Endothelial cell of umbilical vein (primary cell): ENCODE results near the gene SUDS3. TPM values are rescaled to one million over a fixed set of nuclear protein-coding genes. Genes with fewer than 3 reads are reported as not detected.

Experiments used
- BruUV-seq: library from RNA; stranded (reverse); fragments of 400-500 nt; replicated peaks from 2 replicates; lab custom pipeline; 2021; lab: Mats Ljungman, UMichigan
- CTCF ChIA-PET: fragments of 300-600, 350-600 bp; sonication (Branson Sonifier 250); formaldehyde crosslinking; loops from one replicate; lab custom pipeline; 2021; ENCODE audit warnings: antibody characterized with exemption, inconsistent platforms; lab: Charles Lee
- POLR2A ChIA-PET: fragments of 300-600, 350-600 bp; sonication (Branson Sonifier 250); formaldehyde crosslinking; loops from one replicate; lab custom pipeline; 2021; ENCODE audit warnings: antibody characterized with exemption, inconsistent platforms; lab: Charles Lee
- DNase-seq: peaks from one replicate; pipeline ENCODE4 v3.0.0-alpha.2; 2011; ENCODE audit warnings: low read depth, low spot score
- FAIRE-seq: peaks from 2 replicates; lab custom pipeline; 2011; peaks lifted over from hg19 to GRCh38; lab: Jason Lieb, UNC
- H2AFZ ChIP-seq: 2 replicates; pipeline ENCODE4 v1.6.0; 2012; ENCODE audit warnings: low read depth, low read length, control low read depth, inconsistent platforms
- H3K27ac ChIP-seq: 2 replicates; pipeline ENCODE4 v1.5.1; 2011; ENCODE audit warnings: low read depth, mild to moderate bottlenecking, control low read depth, low read length, moderate library complexity; ENCODE audit not compliant: insufficient read depth
- H3K27me3 ChIP-seq, 2 experiments: 2 replicates each; pipeline versions ENCODE4 v1.6.0 to v1.6.1; 2011; ENCODE audit warnings: low read length in 2 of 2, mixed read lengths in 1 of 2; ENCODE audit not compliant: control insufficient read depth in 2 of 2, insufficient read depth in 2 of 2
- H3K36me3 ChIP-seq, 2 experiments: 2 replicates in 1 of 2; 3 replicates in 1 of 2; pipeline ENCODE4 v1.5.1; 2011; ENCODE audit warnings: low read length in 2 of 2, mild to moderate bottlenecking in 1 of 2, moderate library complexity in 1 of 2; ENCODE audit not compliant: control insufficient read depth in 2 of 2, insufficient read depth in 2 of 2; ENCODE audit errors: extremely low read depth in 1 of 2
- H3K4me1 ChIP-seq: 3 replicates; pipeline ENCODE4 v1.5.1; 2011; ENCODE audit warnings: mild to moderate bottlenecking, low read length; ENCODE audit not compliant: control insufficient read depth, insufficient read depth; ENCODE audit errors: extremely low read depth
- H3K4me2 ChIP-seq: 2 replicates; pipeline ENCODE4 v1.6.1; 2011; ENCODE audit warnings: low read length, control low read depth, mixed read lengths; ENCODE audit not compliant: insufficient read depth
- H3K4me3 ChIP-seq, 3 experiments: fragments of 200-600 bp in 1 of 3; sonication (generic), shearing (Covaris generic) in 1 of 3; replicated peaks in 1 of 3; 2 replicates each; pipeline ENCODE4 v1.5.1; 2011 to 2016; ENCODE audit warnings: control low read depth in 3 of 3, low read length in 3 of 3, mild to moderate bottlenecking in 2 of 3, inconsistent platforms in 1 of 3, low read depth in 1 of 3, moderate library complexity in 1 of 3; ENCODE audit not compliant: insufficient read depth in 1 of 3
- H3K79me2 ChIP-seq: 2 replicates; pipeline ENCODE4 v1.6.0; 2012; ENCODE audit warnings: low read length, inconsistent platforms; ENCODE audit not compliant: control insufficient read depth, insufficient read depth
- H3K9ac ChIP-seq: replicated peaks from 2 replicates; pipeline ENCODE3; 2011; ENCODE audit warnings: low read length, control low read depth; ENCODE audit not compliant: insufficient read depth; ENCODE audit errors: extremely low read depth
- H3K9me1 ChIP-seq: replicated peaks from 3 replicates; pipeline ENCODE4 v1.6.0; 2011; ENCODE audit warnings: mild to moderate bottlenecking, low read length; ENCODE audit not compliant: control insufficient read depth, insufficient read depth; ENCODE audit errors: extremely low read depth
- H3K9me3 ChIP-seq: replicated peaks from 2 replicates; pipeline ENCODE4 v1.5.1; 2012; ENCODE audit warnings: low read length, inconsistent platforms; ENCODE audit not compliant: control insufficient read depth, insufficient read depth
- H4K20me1 ChIP-seq: replicated peaks from 2 replicates; pipeline ENCODE3; 2011; ENCODE audit warnings: mild to moderate bottlenecking, low read length; ENCODE audit not compliant: control insufficient read depth, insufficient read depth; ENCODE audit errors: extremely low read depth
- CTCF ChIP-seq, 2 donors: IDR thresholded peaks; 1 replicate in 1 of 2; 2 replicates in 1 of 2; pipeline ENCODE4 v1.5.1; 2011; ENCODE audit warnings: low read length in 2 of 2, mild to moderate bottlenecking in 2 of 2, moderate library complexity in 2 of 2, control low read depth in 1 of 2, inconsistent platforms in 1 of 2, low read depth in 1 of 2; ENCODE audit not compliant: insufficient read depth in 1 of 2; ENCODE audit errors: extremely low read depth in 1 of 2
- EZH2 ChIP-seq: IDR thresholded peaks from 2 replicates; pipeline ENCODE4 v1.6.1; 2012; ENCODE audit warnings: borderline replicate concordance, low read depth, mild to moderate bottlenecking, moderate library complexity, low read length, inconsistent platforms; ENCODE audit not compliant: severe bottlenecking
- FOS ChIP-seq: IDR thresholded peaks from 2 replicates; pipeline ENCODE4 v1.6.1; 2011; ENCODE audit warnings: mild to moderate bottlenecking, low read length, moderate library complexity, borderline replicate concordance; ENCODE audit not compliant: insufficient read depth
- GATA2 ChIP-seq: IDR thresholded peaks from 2 replicates; pipeline ENCODE4 v1.7.0; 2011; ENCODE audit warnings: low read depth, mild to moderate bottlenecking, moderate library complexity, mixed read lengths, low read length; ENCODE audit not compliant: insufficient read length, insufficient read depth
- JUN ChIP-seq: IDR thresholded peaks from 2 replicates; pipeline ENCODE4 v1.6.1; 2011; ENCODE audit warnings: borderline replicate concordance, low read depth; ENCODE audit not compliant: insufficient read length, insufficient read depth
- MYC ChIP-seq: IDR thresholded peaks from one replicate; pipeline ENCODE4 v1.6.1; 2011; ENCODE audit warnings: mild to moderate bottlenecking, low read depth, low read length
- POLR2A ChIP-seq: IDR thresholded peaks from 2 replicates; pipeline ENCODE4 v1.6.1; 2012; ENCODE audit warnings: low read depth, mild to moderate bottlenecking, control low read depth, low read length
- POLR2AphosphoS5 ChIP-seq: IDR thresholded peaks from 2 replicates; pipeline ENCODE4 v1.6.1; 2012; ENCODE audit warnings: low read depth, mild to moderate bottlenecking, control low read depth, low read length, moderate library complexity; ENCODE audit not compliant: insufficient read depth
- dilution Hi-C: fragments of 300-500 bp; cut with MboI; formaldehyde crosslinking; loops from one replicate; pipeline ENCODE4 v1.15.0; 2019; ENCODE audit warnings: low sequenced_read_pairs; ENCODE audit not compliant: extremely low pct_ligation_motif_present
- intact Hi-C: fragments of 100-400 bp; cut with micrococcal nuclease; formaldehyde crosslinking; loops from one replicate; pipeline ENCODE4 v1.10.0; 2022
- polyA plus RNA-seq, 4 experiments: library from polyadenylated mRNA; depleted of rRNA in 3 of 4; stranded (reverse) in 3 of 4; unstranded in 1 of 4; fragments of >200 nt; gene quantifications; 2 replicates each; pipeline versions ENCODE4 v1.2.1 to v1.2.3, GENCODE V29; 2011 to 2012; ENCODE audit warnings: missing spikeins in 1 of 4
- total RNA-seq: library from RNA; stranded (reverse); gene quantifications from 2 replicates; pipeline ENCODE4 v1.2.3, GENCODE V29; 2021
- TF ChIP-seq, protein P1 (sequence below): IDR thresholded peaks from 2 replicates; pipeline ENCODE4 v1.6.1; 2011; ENCODE audit not compliant: insufficient read depth, insufficient read length

Gene SUDS3
- total and polyA plus RNA-seq, 2 donors (not counting 3 experiments of a cell fraction or from before 2014, with no cell fraction given), result 16.9 to 27.4 TPM

GRCh38 chr12:118327391-118327790 is 49.0 kb upstream of the SUDS3 start:
- POLR2A ChIA-PET, result no interaction called here
- TF ChIP-seq, protein P1, sequence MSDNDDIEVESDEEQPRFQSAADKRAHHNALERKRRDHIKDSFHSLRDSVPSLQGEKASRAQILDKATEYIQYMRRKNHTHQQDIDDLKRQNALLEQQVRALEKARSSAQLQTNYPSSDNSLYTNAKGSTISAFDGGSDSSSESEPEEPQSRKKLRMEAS, result no peak
- no peak for TF ChIP-seq EZH2

DNA sequence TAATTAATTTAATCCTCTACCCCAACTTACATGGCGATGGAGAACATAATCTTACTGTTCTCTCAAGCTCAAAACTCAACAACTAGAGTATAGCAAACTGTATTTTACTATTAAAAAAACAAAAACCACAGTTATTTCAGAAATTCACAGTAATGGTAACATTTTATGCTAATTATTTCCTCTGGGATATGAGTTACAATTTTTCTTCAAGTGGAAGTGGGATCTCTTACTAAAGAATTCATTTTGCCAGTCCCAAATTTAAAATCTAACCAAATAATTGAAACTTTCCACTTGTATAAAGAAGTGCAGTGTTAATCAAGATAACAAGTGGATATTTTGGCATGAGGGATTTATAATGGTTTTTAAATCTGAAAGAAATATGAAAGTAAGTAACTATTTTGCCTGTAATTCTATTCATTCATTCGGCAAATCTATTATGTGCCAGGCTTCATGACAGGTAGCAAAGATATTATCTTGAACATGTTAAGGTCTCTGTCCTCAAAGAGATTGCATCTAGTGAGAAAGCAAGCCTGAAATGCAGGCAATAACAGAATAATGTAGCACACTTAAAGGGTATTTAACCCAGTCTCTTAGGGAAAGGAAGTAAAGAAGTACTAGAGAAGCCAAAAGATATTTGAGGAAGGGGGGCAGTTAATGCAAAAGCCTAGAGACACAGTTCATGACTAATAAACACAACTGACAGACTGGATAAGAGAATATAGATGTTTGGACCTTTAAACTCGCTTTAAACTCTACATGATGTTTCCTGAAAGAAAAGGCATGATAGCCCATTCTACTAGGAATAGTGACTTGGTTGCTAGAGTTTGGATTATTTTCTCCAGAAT is 47.6 kb upstream of the SUDS3 start:
- ChIA-PET CTCF (no interaction called here), POLR2A (no interaction called here)
- Histone ChIP-seq H3K9ac (no peak overlapping the region), H3K9me1 (no peaks in the 10 kb centered on the region), H3K4me2 (no peak overlapping the region), H3K36me3 (no peaks in the 10 kb centered on the region), H3K9me3 (no peaks in the 10 kb centered on the region), H3K4me1 (peaks cover 18% of the 10 kb centered on the region), H2AFZ (no peak overlapping the region), H3K4me3 (no peak overlapping the region), H3K27ac (no peak overlapping the region), H4K20me1 (no peaks in the 10 kb centered on the region), H3K27me3 (no peaks in the 10 kb centered on the region), H3K79me2 (peaks cover 28% of the 10 kb centered on the region)
- TF ChIP-seq GATA2 (no peak), CTCF (IDR thresholded peaks at IDR 0.05; ENCODE audit: extremely low read depth in 1 of 2, insufficient read depth in 1 of 2, low read depth in 1 of 2, low read length in 2 of 2) (no peak), POLR2AphosphoS5 (no peak), FOS (no peak), POLR2A (no peak), JUN (no peak), MYC (no peak), EZH2 (no peak)
- TF ChIP-seq, protein P1, result no peak
- FAIRE-seq (peak; percentile 18), DNase-seq (no peak)
- dilution Hi-C loops, result no loop called here
- no TSS peak for BruUV-seq
- intact Hi-C loops, result no loop called here

More at GRCh38 chr12:118327391-118327790, 49.0 kb upstream of the SUDS3 start:
- Histone ChIP-seq H3K36me3 (no peaks in the 10 kb centered on the region), H3K4me1 (peaks cover 18% of the 10 kb centered on the region), H3K27ac (no peak overlapping the region), H3K9me1 (no peaks in the 10 kb centered on the region), H3K27me3 (no peaks in the 10 kb centered on the region), H2AFZ (no peak overlapping the region), H3K4me2 (no peak overlapping the region), H3K9ac (no peak overlapping the region), H3K4me3 (no peak overlapping the region), H3K79me2 (peaks cover 22% of the 10 kb centered on the region), H3K9me3 (no peaks in the 10 kb centered on the region), H4K20me1 (no peaks in the 10 kb centered on the region)
- intact Hi-C loops (no loop called here), dilution Hi-C loops (no loop called here)
- CTCF ChIA-PET, result interaction anchor here (1.2 kb wide), 1 partner anchor 15 kb away, joined by 3 read pairs; no protein-coding TSS in a partner anchor
- no peak for FAIRE-seq
- no TSS peak for BruUV-seq
- DNase-seq, result no peak
